ENCODE measurements around the gene CREB5.

CREB5 gene

GRCh38 chr7:28688174-28688573, 275.9 kb downstream of the CREB5 start:
- TF ChIP-seq CREB1 (IDR thresholded peaks at IDR 0.05; ENCODE audit: low read depth) (no peak), FOXM1 (IDR thresholded peaks at IDR 0.05; ENCODE audit: borderline replicate concordance, low read depth) (no peak), ZBTB7A (IDR thresholded peaks at IDR 0.05; ENCODE audit: low read depth) (no peak), TCF12 (IDR thresholded peaks at IDR 0.05; ENCODE audit: low read depth) (no peak), RAD21 (IDR thresholded peaks at IDR 0.05; ENCODE audit: low read depth) (no peak), CEBPB (IDR thresholded peaks at IDR 0.05) (no peak), REST (IDR thresholded peaks at IDR 0.05; ENCODE audit: low read depth) (no peak), NFIC (IDR thresholded peaks at IDR 0.05) (no peak), EGR1 (IDR thresholded peaks at IDR 0.05) (no peak), USF1 (IDR thresholded peaks at IDR 0.05) (no peak), TAF1 (IDR thresholded peaks at IDR 0.05; ENCODE audit: low read depth) (no peak), TEAD4 (IDR thresholded peaks at IDR 0.05) (no peak)

GRCh38 chr7:28688651-28689050, 276.3 kb downstream of the CREB5 start:
- TF ChIP-seq YY1 (IDR thresholded peaks at IDR 0.05; ENCODE audit: low read depth) (no peak), CEBPB (IDR thresholded peaks at IDR 0.05) (no peak), CREB1 (IDR thresholded peaks at IDR 0.05; ENCODE audit: low read depth) (no peak), NFIC (IDR thresholded peaks at IDR 0.05) (no peak), USF1 (IDR thresholded peaks at IDR 0.05) (no peak), TAF1 (IDR thresholded peaks at IDR 0.05; ENCODE audit: low read depth) (no peak), EGR1 (IDR thresholded peaks at IDR 0.05) (no peak), TCF12 (IDR thresholded peaks at IDR 0.05; ENCODE audit: low read depth) (no peak), TEAD4 (IDR thresholded peaks at IDR 0.05) (no peak), ZBTB7A (IDR thresholded peaks at IDR 0.05; ENCODE audit: low read depth) (no peak), EP300 (IDR thresholded peaks at IDR 0.05; ENCODE audit: borderline replicate concordance) (no peak)

GRCh38 chr7:28695300-28696295, 283.3 kb downstream of the CREB5 start:
- TF ChIP-seq RAD21 (IDR thresholded peaks at IDR 0.05; ENCODE audit: low read depth) (no peak), TEAD4 (IDR thresholded peaks at IDR 0.05) (no peak), TCF12 (IDR thresholded peaks at IDR 0.05; ENCODE audit: low read depth) (no peak), FOXM1 (IDR thresholded peaks at IDR 0.05; ENCODE audit: borderline replicate concordance, low read depth) (no peak), EP300 (IDR thresholded peaks at IDR 0.05; ENCODE audit: borderline replicate concordance) (no peak), CREB1 (IDR thresholded peaks at IDR 0.05; ENCODE audit: low read depth) (no peak), MAX (IDR thresholded peaks at IDR 0.05) (no peak), REST (IDR thresholded peaks at IDR 0.05; ENCODE audit: low read depth) (no peak), USF1 (IDR thresholded peaks at IDR 0.05) (no peak), YY1 (IDR thresholded peaks at IDR 0.05; ENCODE audit: low read depth) (no peak), ZBTB7A (IDR thresholded peaks at IDR 0.05; ENCODE audit: low read depth) (no peak), EGR1 (IDR thresholded peaks at IDR 0.05) (no peak), CEBPB (IDR thresholded peaks at IDR 0.05) (no peak), NFIC (IDR thresholded peaks at IDR 0.05) (no peak), TAF1 (IDR thresholded peaks at IDR 0.05; ENCODE audit: low read depth) (no peak)

- TF ChIP-seq USF1 (IDR thresholded peaks at IDR 0.05) (no peak), TAF1 (IDR thresholded peaks at IDR 0.05; ENCODE audit: low read depth) (no peak), EGR1 (IDR thresholded peaks at IDR 0.05) (no peak), RAD21 (IDR thresholded peaks at IDR 0.05; ENCODE audit: low read depth) (no peak), TEAD4 (IDR thresholded peaks at IDR 0.05) (no peak)
Measured at GRCh38 chr7:28697913-28698563, 285.7 kb downstream of the CREB5 start.
